Cardiac fibroblast (primary cell): ENCODE results near the gene EEFSEC.

ENCODE experiments used
- DNase-seq, 2 donors: peaks; one replicate each; pipeline versions ENCODE4 v3.0.0 to v3.0.0-alpha.2; 2010; ENCODE audit warnings: low read depth in 2 of 2
- H3K4me3 ChIP-seq, 2 donors: replicated peaks in 1 of 2; 1 replicate in 1 of 2; 2 replicates in 1 of 2; pipeline ENCODE4 v1.5.1; 2011; ENCODE audit warnings: low read depth in 2 of 2, low read length in 2 of 2, mild to moderate bottlenecking in 2 of 2, moderate library complexity in 1 of 2
- CTCF ChIP-seq: IDR thresholded peaks from one replicate; pipeline ENCODE4 v1.5.1; 2011; ENCODE audit warnings: low read depth, mild to moderate bottlenecking, low read length, inconsistent platforms

EEFSEC gene

GRCh38 chr3:128347282-128347681, 194.0 kb downstream of the EEFSEC start:
- TF ChIP-seq CTCF, result no peak
- H3K4me3 ChIP-seq, result no peak overlapping the region

GRCh38 chr3:128348075-128348474, 194.8 kb downstream of the EEFSEC start:
- TF ChIP-seq CTCF, result no peak
- no peak overlapping the region for H3K4me3 ChIP-seq
- DNase-seq, result no peak

More at GRCh38 chr3:128347282-128347681, 194.0 kb downstream of the EEFSEC start:
- DNase-seq, result no peak

- H3K4me3 ChIP-seq, result no peak overlapping the region
- peak; percentile 11 to 57 for DNase-seq
- TF ChIP-seq CTCF, result no peak
Measured at GRCh38 chr3:128348805-128349531, 195.7 kb downstream of the EEFSEC start.

GRCh38 chr3:128349963-128350599, 196.8 kb downstream of the EEFSEC start:
- H3K4me3 ChIP-seq, result no peak overlapping the region
- no peak for DNase-seq
- no peak for TF ChIP-seq CTCF

DNA sequence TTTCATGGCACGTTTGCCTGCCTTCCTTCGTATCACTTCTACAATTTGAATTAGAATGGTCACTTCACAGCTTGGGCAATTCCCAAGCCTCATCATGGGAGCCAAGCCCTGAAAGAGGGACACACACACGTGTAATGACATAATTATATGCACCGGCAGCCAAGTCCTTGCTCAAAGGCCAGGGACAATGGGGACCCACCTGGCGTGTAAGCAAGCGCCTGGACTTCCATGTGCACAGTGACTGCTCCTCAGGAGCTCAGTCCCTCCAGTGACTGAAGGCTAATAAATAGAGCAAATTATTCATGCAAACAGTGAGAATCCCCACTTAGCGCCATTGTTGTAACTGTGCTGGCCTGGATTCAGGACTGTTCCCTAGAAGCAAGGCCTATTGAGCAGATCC, 198.3 kb downstream of the EEFSEC start:
- TF ChIP-seq CTCF, result no peak

GRCh38 chr3:128352326-128352725, 199.0 kb downstream of the EEFSEC start:
- TF ChIP-seq CTCF, result no peak
- H3K4me3 ChIP-seq, result no peak overlapping the region
- no peak for DNase-seq

More for the DNA sequence above, 198.3 kb downstream of the EEFSEC start:
- no peak for DNase-seq
- H3K4me3 ChIP-seq, result no peak overlapping the region
